Endometrial microvascular endothelial cells (primary cell): ENCODE results near the gene SSH2. TPM values are rescaled to one million over a fixed set of nuclear protein-coding genes. Genes with fewer than 3 reads are reported as not detected.

ENCODE experiments used
- in situ Hi-C: cut with HindIII; loops from 2 replicates; pipeline ENCODE4 v1.10.0; 2017; ENCODE audit warnings: low sequenced_read_pairs, low pct_unique_long_range_greater_than_20kb; ENCODE audit errors: inconsistent ontology term
- total RNA-seq: library from RNA; depleted of rRNA; stranded (reverse); fragments of >200 nt; gene quantifications from one replicate; pipeline ENCODE4 v1.2.3, GENCODE V29; 2015; ENCODE audit errors: inconsistent ontology term

SSH2 gene
- total RNA-seq, 1 donor from 2014 or later, result 32.8 TPM

DNA sequence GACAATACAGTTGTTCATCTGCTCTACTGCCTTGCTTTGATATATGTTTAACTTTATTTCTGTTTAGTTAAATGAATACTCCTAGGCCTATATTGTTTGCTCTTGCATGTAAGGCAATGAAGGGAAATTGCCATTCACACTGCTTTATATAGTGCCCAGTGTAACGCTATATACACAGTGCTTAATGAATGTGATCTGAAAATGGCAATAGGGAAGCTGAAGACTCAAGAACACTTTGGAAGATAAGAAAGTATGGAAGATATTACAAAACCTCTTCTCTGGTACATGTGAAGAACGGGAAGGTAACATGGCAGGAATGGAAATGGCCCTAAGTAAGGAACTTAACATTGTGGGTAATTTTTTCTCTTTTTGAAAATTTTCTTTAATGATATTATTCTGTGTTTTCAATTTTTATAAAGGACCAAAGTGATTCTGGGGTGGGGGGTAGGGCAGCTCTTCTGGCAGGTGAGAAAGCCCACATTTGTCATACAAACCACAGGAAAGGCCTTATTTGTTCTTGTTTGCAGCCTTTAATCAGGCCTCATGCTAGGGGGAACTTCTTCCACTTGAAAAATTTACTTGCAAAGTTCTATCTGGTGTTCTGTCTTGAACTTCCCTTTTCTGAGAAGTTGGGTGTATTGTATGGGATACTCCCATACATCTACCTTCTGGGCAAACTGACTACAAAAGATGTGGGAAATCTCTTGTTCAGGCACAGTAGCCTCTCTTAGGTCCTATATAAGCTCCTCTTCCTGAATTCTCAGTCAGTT, 206.6 kb downstream of the SSH2 start:
- in situ Hi-C loops, result no loop called here

- in situ Hi-C loops, result no loop called here
These were observed 207.4 kb downstream of the SSH2 start for GRCh38 chr17:29722411-29723198.

GRCh38 chr17:29720551-29720950, 209.5 kb downstream of the SSH2 start:
- in situ Hi-C loops, result no loop called here

- in situ Hi-C loops, result no loop called here
These were observed 210.6 kb downstream of the SSH2 start for GRCh38 chr17:29719469-29719868.

- in situ Hi-C loops, result no loop called here
These were observed 211.5 kb downstream of the SSH2 start for GRCh38 chr17:29718446-29719039.

GRCh38 chr17:29717817-29718216, 212.2 kb downstream of the SSH2 start:
- in situ Hi-C loops, result no loop called here

DNA sequence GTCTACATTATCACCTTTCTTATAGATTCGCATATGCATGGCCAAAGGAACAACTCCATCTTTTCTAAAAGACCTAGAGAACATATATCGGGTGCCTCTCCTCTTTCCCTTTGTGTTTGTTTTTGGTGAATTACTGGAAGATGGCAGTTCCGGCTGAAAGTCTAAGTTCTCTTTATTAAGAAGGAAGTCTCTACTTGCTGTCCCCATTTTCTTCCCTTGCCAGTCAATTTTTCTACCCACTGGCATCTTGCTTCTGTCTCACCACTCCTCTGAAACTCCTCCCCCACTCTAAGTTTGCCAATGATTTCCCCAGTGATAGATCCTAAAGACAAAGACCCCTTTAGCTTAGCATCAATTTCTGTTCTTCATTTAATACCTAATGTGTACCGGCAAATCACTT, 213.5 kb downstream of the SSH2 start:
- in situ Hi-C loops, result no loop called here

DNA sequence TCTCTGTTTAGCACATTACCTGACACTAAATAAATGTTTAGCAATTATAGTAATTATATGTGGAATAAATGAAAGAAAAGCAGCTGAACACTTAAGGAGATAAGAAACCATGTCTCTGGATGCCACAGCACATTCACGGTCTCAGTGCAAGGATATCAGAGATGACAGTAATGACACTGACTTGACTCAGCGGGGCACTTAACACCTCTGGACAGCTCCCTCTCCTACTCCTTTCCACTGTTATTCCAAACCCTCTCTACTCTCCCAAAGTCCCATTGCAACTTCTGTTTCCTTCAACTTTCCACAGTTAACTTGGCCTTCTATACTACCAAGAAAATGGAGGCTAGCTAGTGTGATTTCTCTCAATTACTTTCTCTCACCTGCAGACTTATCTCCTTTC, 214.3 kb downstream of the SSH2 start:
- in situ Hi-C loops, result no loop called here

- in situ Hi-C loops, result no loop called here
These were observed 215.9 kb downstream of the SSH2 start for GRCh38 chr17:29714146-29714545.

DNA sequence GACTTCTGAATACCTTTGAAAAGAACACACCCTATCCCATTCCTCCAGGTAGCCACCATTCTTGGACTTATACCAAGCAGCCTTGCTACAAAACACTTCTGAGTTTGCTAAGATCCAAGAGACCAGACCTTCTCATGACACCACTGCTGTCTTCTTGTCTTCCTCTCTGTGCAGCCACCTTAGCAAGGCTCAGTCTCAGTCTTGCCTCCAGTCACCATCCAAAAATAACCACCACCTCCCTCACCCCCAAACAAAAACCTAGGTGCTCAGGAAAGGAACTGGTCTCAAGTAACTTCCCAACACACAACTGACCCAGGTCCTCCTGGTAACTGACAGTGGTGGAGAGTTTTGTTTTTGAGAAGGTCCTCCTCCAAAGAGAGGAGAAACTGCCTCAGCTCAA, 216.4 kb downstream of the SSH2 start:
- in situ Hi-C loops, result no loop called here

GRCh38 chr17:29711588-29712385, 218.2 kb downstream of the SSH2 start:
- in situ Hi-C loops, result no loop called here

GRCh38 chr17:29710891-29711418, 219.1 kb downstream of the SSH2 start:
- in situ Hi-C loops, result no loop called here

DNA sequence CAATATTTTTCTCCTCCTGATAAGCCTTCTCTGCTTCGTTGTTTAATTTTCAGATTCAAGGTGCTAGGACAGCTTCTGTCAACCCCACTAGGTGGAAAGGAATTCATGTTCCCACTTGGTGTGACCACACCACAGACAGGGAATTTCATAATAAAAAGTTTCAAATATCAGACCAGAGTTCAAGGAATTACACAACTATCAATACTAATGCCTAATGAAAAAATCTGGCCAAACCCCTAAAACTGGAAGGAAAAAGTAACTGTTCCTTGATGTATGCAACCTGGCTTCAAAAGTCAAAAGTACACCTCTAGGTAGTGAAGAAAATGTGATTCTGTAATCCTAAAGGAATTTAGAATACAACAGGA, 219.5 kb downstream of the SSH2 start:
- in situ Hi-C loops, result no loop called here

GRCh38 chr17:29709866-29710519, 220.0 kb downstream of the SSH2 start:
- in situ Hi-C loops, result no loop called here

- in situ Hi-C loops, result no loop called here
These were observed 222.8 kb downstream of the SSH2 start for GRCh38 chr17:29707212-29707571.

- in situ Hi-C loops, result no loop called here
These were observed 224.0 kb downstream of the SSH2 start for GRCh38 chr17:29706045-29706431.

GRCh38 chr17:29705386-29705785, 224.6 kb downstream of the SSH2 start:
- in situ Hi-C loops, result no loop called here

- in situ Hi-C loops, result no loop called here
These were observed 230.7 kb downstream of the SSH2 start for GRCh38 chr17:29699283-29699682.

GRCh38 chr17:29698837-29699236, 231.2 kb downstream of the SSH2 start:
- in situ Hi-C loops, result no loop called here
